ENCODE data around the gene TMEM208. TPM values are rescaled to one million over a fixed set of nuclear protein-coding genes. Genes with fewer than 3 reads are reported as not detected.

The TMEM208 gene
- total and polyA plus RNA-seq, 2 of the 13 experiments (the other 11 are each of a cell fraction or from before 2014, with no cell fraction given) = 58.8 to 72.9 TPM

DNA sequence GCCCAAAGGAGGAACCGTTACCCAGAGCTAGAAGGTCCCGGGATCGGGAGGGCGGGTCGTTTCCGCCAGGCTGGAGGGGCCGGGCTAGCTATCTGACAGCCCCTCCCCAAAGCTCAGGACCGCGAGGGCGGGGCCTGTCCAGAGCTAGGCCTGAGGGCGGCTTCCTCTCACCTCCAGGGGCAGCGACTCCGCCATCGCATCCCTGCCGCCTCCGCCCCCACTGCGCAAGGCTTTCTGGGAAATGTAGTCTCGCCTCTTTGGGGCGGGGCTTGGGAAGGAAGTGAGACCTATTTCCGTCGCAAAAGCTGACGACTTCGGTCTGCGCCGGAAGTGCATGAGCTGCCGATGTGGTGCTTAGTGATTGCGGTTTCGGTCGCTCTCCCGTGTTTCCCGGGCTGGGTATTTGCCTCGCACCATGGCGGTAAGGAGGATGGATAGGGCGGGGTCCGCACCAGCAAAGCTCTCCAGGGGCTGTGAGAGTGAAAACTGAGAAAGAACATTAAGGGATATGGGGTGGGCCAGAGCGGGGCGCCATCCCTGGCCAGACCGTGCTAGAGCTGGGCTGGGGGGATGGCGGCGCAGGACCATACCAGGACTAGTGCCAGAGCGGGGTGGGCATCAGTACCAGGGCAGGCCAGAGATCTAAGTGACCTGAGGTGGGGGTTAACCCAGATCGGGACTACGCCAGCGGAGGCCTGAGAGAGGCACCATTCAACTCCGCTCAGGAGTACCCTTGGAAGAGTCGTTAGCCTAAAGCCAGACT, at the start of gene TMEM208 (continued):
- TF ChIP-seq, protein P1, sequence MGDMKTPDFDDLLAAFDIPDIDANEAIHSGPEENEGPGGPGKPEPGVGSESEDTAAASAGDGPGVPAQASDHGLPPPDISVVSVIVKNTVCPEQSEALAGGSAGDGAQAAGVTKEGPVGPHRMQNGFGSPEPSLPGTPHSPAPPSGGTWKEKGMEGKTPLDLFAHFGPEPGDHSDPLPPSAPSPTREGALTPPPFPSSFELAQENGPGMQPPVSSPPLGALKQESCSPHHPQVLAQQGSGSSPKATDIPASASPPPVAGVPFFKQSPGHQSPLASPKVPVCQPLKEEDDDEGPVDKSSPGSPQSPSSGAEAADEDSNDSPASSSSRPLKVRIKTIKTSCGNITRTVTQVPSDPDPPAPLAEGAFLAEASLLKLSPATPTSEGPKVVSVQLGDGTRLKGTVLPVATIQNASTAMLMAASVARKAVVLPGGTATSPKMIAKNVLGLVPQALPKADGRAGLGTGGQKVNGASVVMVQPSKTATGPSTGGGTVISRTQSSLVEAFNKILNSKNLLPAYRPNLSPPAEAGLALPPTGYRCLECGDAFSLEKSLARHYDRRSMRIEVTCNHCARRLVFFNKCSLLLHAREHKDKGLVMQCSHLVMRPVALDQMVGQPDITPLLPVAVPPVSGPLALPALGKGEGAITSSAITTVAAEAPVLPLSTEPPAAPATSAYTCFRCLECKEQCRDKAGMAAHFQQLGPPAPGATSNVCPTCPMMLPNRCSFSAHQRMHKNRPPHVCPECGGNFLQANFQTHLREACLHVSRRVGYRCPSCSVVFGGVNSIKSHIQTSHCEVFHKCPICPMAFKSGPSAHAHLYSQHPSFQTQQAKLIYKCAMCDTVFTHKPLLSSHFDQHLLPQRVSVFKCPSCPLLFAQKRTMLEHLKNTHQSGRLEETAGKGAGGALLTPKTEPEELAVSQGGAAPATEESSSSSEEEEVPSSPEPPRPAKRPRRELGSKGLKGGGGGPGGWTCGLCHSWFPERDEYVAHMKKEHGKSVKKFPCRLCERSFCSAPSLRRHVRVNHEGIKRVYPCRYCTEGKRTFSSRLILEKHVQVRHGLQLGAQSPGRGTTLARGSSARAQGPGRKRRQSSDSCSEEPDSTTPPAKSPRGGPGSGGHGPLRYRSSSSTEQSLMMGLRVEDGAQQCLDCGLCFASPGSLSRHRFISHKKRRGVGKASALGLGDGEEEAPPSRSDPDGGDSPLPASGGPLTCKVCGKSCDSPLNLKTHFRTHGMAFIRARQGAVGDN (CRISPR knock-in tag; IDR thresholded peaks at IDR 0.05) = peak; percentile 91
- TF ChIP-seq ZNF674 (CRISPR knock-in tag; IDR thresholded peaks at IDR 0.05; ENCODE audit: low read depth) (no peak), FOSL2 (CRISPR knock-in tag; IDR thresholded peaks at IDR 0.05) (peak; percentile 66), KLF9 (CRISPR knock-in tag; IDR thresholded peaks at IDR 0.05; ENCODE audit: low read depth) (peak; percentile 76), ZNF564 (CRISPR knock-in tag; IDR thresholded peaks at IDR 0.05) (peak; percentile 52; the same call in 1 of the 2 replicates), ZNF550 (CRISPR knock-in tag; IDR thresholded peaks at IDR 0.05; ENCODE audit: borderline replicate concordance) (0 out of 2 replicates have a peak, but pooled peaks have one; percentile 58), KLF16 (CRISPR knock-in tag; IDR thresholded peaks at IDR 0.05) (peak in 1 of 2 experiments; percentile 99; a peak in 2 of 4 replicates), ZKSCAN5 (CRISPR knock-in tag; IDR thresholded peaks at IDR 0.05) (peak; percentile 88), SIX4 (CRISPR knock-in tag; IDR thresholded peaks at IDR 0.05) (peak; percentile 87), ZBTB7B (CRISPR knock-in tag; IDR thresholded peaks at IDR 0.05) (peak; percentile 58), HNF4G (IDR thresholded peaks at IDR 0.05; ENCODE audit: borderline replicate concordance, low read depth, low read length) (no peak), HNF4G (CRISPR knock-in tag; IDR thresholded peaks at IDR 0.05; ENCODE audit: borderline replicate concordance, low read depth) (peak; percentile 71; the same call in 1 of the 2 replicates), CBX2 (IDR thresholded peaks at IDR 0.05; ENCODE audit: low read depth, low read length) (no peak), CBX2 (CRISPR knock-in tag; IDR thresholded peaks at IDR 0.05; ENCODE audit: low read depth) (no peak), ZNF773 (CRISPR knock-in tag; IDR thresholded peaks at IDR 0.05; ENCODE audit: borderline replicate concordance) (0 out of 2 replicates have a peak, but pooled peaks have one; percentile 45), IRX3 (CRISPR knock-in tag; IDR thresholded peaks at IDR 0.05; ENCODE audit: borderline replicate concordance, low read depth) (no peak)
- TF ChIP-seq, protein P2, sequence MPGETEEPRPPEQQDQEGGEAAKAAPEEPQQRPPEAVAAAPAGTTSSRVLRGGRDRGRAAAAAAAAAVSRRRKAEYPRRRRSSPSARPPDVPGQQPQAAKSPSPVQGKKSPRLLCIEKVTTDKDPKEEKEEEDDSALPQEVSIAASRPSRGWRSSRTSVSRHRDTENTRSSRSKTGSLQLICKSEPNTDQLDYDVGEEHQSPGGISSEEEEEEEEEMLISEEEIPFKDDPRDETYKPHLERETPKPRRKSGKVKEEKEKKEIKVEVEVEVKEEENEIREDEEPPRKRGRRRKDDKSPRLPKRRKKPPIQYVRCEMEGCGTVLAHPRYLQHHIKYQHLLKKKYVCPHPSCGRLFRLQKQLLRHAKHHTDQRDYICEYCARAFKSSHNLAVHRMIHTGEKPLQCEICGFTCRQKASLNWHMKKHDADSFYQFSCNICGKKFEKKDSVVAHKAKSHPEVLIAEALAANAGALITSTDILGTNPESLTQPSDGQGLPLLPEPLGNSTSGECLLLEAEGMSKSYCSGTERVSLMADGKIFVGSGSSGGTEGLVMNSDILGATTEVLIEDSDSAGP (CRISPR knock-in tag; IDR thresholded peaks at IDR 0.05; ENCODE audit: borderline replicate concordance) = peak; percentile 94; the same call in 1 of the 2 replicates
- TF ChIP-seq, protein P3, sequence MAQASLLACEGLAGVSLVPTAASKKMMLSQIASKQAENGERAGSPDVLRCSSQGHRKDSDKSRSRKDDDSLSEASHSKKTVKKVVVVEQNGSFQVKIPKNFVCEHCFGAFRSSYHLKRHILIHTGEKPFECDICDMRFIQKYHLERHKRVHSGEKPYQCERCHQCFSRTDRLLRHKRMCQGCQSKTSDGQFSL (CRISPR knock-in tag; IDR thresholded peaks at IDR 0.05) = peak; percentile 69
- TF ChIP-seq, protein P4, sequence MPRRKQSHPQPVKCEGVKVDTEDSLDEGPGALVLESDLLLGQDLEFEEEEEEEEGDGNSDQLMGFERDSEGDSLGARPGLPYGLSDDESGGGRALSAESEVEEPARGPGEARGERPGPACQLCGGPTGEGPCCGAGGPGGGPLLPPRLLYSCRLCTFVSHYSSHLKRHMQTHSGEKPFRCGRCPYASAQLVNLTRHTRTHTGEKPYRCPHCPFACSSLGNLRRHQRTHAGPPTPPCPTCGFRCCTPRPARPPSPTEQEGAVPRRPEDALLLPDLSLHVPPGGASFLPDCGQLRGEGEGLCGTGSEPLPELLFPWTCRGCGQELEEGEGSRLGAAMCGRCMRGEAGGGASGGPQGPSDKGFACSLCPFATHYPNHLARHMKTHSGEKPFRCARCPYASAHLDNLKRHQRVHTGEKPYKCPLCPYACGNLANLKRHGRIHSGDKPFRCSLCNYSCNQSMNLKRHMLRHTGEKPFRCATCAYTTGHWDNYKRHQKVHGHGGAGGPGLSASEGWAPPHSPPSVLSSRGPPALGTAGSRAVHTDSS (CRISPR knock-in tag; conservative IDR thresholded peaks at IDR 0.05) = no peak; the same call in none of the 2 replicates
- TF ChIP-seq, protein P5, sequence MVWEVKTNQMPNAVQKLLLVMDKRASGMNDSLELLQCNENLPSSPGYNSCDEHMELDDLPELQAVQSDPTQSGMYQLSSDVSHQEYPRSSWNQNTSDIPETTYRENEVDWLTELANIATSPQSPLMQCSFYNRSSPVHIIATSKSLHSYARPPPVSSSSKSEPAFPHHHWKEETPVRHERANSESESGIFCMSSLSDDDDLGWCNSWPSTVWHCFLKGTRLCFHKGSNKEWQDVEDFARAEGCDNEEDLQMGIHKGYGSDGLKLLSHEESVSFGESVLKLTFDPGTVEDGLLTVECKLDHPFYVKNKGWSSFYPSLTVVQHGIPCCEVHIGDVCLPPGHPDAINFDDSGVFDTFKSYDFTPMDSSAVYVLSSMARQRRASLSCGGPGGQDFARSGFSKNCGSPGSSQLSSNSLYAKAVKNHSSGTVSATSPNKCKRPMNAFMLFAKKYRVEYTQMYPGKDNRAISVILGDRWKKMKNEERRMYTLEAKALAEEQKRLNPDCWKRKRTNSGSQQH (CRISPR knock-in tag; IDR thresholded peaks at IDR 0.05; ENCODE audit: low read depth) = peak; percentile 98

Data from HepG2 (cell line).